CD4-positive, CD25-positive, alpha-beta regulatory T cell (primary cell): ENCODE measurements around the gene GRSF1. TPM values are rescaled to one million over a fixed set of nuclear protein-coding genes. Genes with fewer than 3 reads are reported as not detected.
"Not testable (repeated sequence)": the region's sequence is repeated elsewhere in the genome, so short reads cannot be mapped to it uniquely, and the experiment has no call there.

Experiments
- ATAC-seq, 2 donors: fragments of 150-1000 bp; cut with Tn5 transposase; one replicate each; pipeline ENCODE4 v1.10.0; 2021; ENCODE audit warnings: low read depth in 2 of 2, moderate number of reproducible peaks in 2 of 2, moderate library complexity in 1 of 2
- DNase-seq, 3 donors: peaks; one replicate each; pipeline versions ENCODE4 v3.0.0 to v3.0.0-alpha.2; 2012 to 2022; ENCODE audit warnings: mixed read lengths in 1 of 3
- H3K27ac ChIP-seq: one replicate; pipeline ENCODE4 v1.7.0; 2013; ENCODE audit warnings: mild to moderate bottlenecking, low read length; ENCODE audit not compliant: insufficient read depth, poor library complexity, severe bottlenecking
- H3K27me3 ChIP-seq: one replicate; pipeline ENCODE4 v1.7.0; 2013; ENCODE audit warnings: low read length; ENCODE audit not compliant: control insufficient read depth, insufficient read depth
- H3K36me3 ChIP-seq: one replicate; pipeline ENCODE4 v1.7.0; 2013; ENCODE audit warnings: mild to moderate bottlenecking, low read length, moderate library complexity; ENCODE audit not compliant: control insufficient read depth, insufficient read depth
- H3K4me1 ChIP-seq: 2 replicates; pipeline ENCODE4 v1.7.0; 2013; ENCODE audit warnings: mild to moderate bottlenecking, low read length; ENCODE audit not compliant: insufficient read depth, control insufficient read depth, poor library complexity, severe bottlenecking
- H3K4me3 ChIP-seq: one replicate; pipeline ENCODE4 v1.7.0; 2013; ENCODE audit warnings: low read depth, mild to moderate bottlenecking, low read length, moderate library complexity
- H3K9me3 ChIP-seq, 2 experiments: 1 replicate in 1 of 2; 2 replicates in 1 of 2; pipeline ENCODE4 v1.7.0; 2013; ENCODE audit warnings: low read length in 2 of 2, mild to moderate bottlenecking in 1 of 2, moderate library complexity in 1 of 2; ENCODE audit not compliant: control insufficient read depth in 2 of 2
- H3K27ac Mint-ChIP-seq, 3 donors: one replicate each; pipeline ENCODE4 v1.8.0; 2020 to 2022; ENCODE audit warnings: mild to moderate bottlenecking in 3 of 3, mixed read lengths in 3 of 3, moderate library complexity in 2 of 3
- H3K27me3 Mint-ChIP-seq: one replicate; pipeline ENCODE4 v1.8.0; 2022; ENCODE audit warnings: mild to moderate bottlenecking, mixed read lengths
- H3K36me3 Mint-ChIP-seq: one replicate; pipeline ENCODE4 v1.8.0; 2020; ENCODE audit warnings: mixed read lengths
- H3K4me1 Mint-ChIP-seq, 4 donors: one replicate each; pipeline ENCODE4 v1.8.0; 2020 to 2022; ENCODE audit warnings: mixed read lengths in 4 of 4, mild to moderate bottlenecking in 1 of 4
- H3K4me3 Mint-ChIP-seq, 4 donors: one replicate each; pipeline ENCODE4 v1.8.0; 2020 to 2022; ENCODE audit warnings: mild to moderate bottlenecking in 4 of 4, mixed read lengths in 4 of 4, moderate library complexity in 3 of 4
- H3K9me3 Mint-ChIP-seq, 7 donors: one replicate each; pipeline ENCODE4 v1.8.0; 2020 to 2022; ENCODE audit warnings: mixed read lengths in 7 of 7, mild to moderate bottlenecking in 3 of 7, moderate library complexity in 2 of 7
- polyA plus RNA-seq, 4 donors: library from polyadenylated mRNA; unstranded; fragments of 300-500 nt; fragmentation: Illumina TruSeq; gene quantifications; one replicate each; pipeline ENCODE4 v1.2.3, GENCODE V29; 2021
- total RNA-seq: library from RNA; stranded (reverse); gene quantifications from one replicate; pipeline ENCODE4 v1.2.3, GENCODE V29; 2022

The GRSF1 gene
- total and polyA plus RNA-seq, 5 donors from 2014 or later, result 46.0 to 115 (median 109) TPM

- Histone ChIP-seq H3K27me3 (no peaks in the 10 kb centered on the region), H3K4me1 (no peaks in the 10 kb centered on the region), H3K27ac (no peak overlapping the region), H3K36me3 (no peaks in the 10 kb centered on the region), H3K9me3 (no peaks in the 10 kb centered on the region), H3K4me3 (no peak overlapping the region)
- peaks cover 9% of the 10 kb centered on the region for H3K36me3 Mint-ChIP-seq
- DNase-seq, result no peak
- no peaks in the 10 kb centered on the region for H3K9me3 Mint-ChIP-seq
- H3K4me1 Mint-ChIP-seq, result no peaks in the 10 kb centered on the region
- no peak for ATAC-seq
- no peak overlapping the region for H3K27ac Mint-ChIP-seq
- H3K4me3 Mint-ChIP-seq, result no peak overlapping the region
- no peaks in the 10 kb centered on the region for H3K27me3 Mint-ChIP-seq
Measured at GRCh38 chr4:70778888-70779422, 60.7 kb downstream of the GRSF1 start.

GRCh38 chr4:70772929-70773555 lies 66.6 kb downstream of the GRSF1 start:
- Mint-ChIP-seq H3K27me3 (no peaks in the 10 kb centered on the region), H3K27ac (no peak overlapping the region), H3K36me3 (peaks cover 10% of the 10 kb centered on the region), H3K9me3 (no peaks in the 10 kb centered on the region), H3K4me1 (no peaks in the 10 kb centered on the region), H3K4me3 (no peak overlapping the region)
- Histone ChIP-seq H3K4me3 (no peak overlapping the region), H3K27ac (no peak overlapping the region), H3K4me1 (no peaks in the 10 kb centered on the region), H3K9me3 (no peaks in the 10 kb centered on the region), H3K27me3 (no peaks in the 10 kb centered on the region), H3K36me3 (no peaks in the 10 kb centered on the region)
- ATAC-seq, result no peak
- DNase-seq, result no peak

- H3K9me3 ChIP-seq, H3K4me1 ChIP-seq, H3K9me3 Mint-ChIP-seq, H3K27ac ChIP-seq, H3K4me3 ChIP-seq, H3K4me1 Mint-ChIP-seq, H3K36me3 ChIP-seq, H3K27ac Mint-ChIP-seq, H3K4me3 Mint-ChIP-seq, DNase-seq, H3K27me3 ChIP-seq, H3K27me3 Mint-ChIP-seq, ATAC-seq: not testable (repeated sequence)
- H3K36me3 Mint-ChIP-seq, result peaks cover 15% of the 10 kb centered on the region
Measured at GRCh38 chr4:70769396-70769795, 70.3 kb downstream of the GRSF1 start.

- Mint-ChIP-seq H3K4me3 (no peak overlapping the region), H3K27me3 (no peaks in the 10 kb centered on the region), H3K27ac (no peak overlapping the region), H3K4me1 (no peaks in the 10 kb centered on the region), H3K36me3 (peaks cover 24% of the 10 kb centered on the region), H3K9me3 (peaks cover 0 to 2% (median 0%) of the 10 kb centered on the region in 7 donors)
- Histone ChIP-seq H3K4me1 (no peaks in the 10 kb centered on the region), H3K36me3 (no peaks in the 10 kb centered on the region), H3K9me3 (no peaks in the 10 kb centered on the region), H3K27me3 (no peaks in the 10 kb centered on the region), H3K27ac (no peak overlapping the region), H3K4me3 (no peak overlapping the region)
- ATAC-seq (no peak), DNase-seq (no peak)
Measured at GRCh38 chr4:70768301-70768948, 71.3 kb downstream of the GRSF1 start.

Other genes starting within 250 kb of the GRSF1 start
- not detected for gene AMBN, start 247.6 kb downstream of the GRSF1 start, total RNA-seq
- gene AMBN, start 247.6 kb downstream of the GRSF1 start, polyA plus RNA-seq, result not detected
- gene ENAM, start 211.1 kb downstream of the GRSF1 start, total RNA-seq, result not detected
- gene ENAM, start 211.1 kb downstream of the GRSF1 start, polyA plus RNA-seq, result not detected
- gene JCHAIN, start 173.4 kb downstream of the GRSF1 start, total RNA-seq, result 0.84 TPM
- 1 to 10 TPM in 3 of 4 donors, not detected in 1; 1.2 to 5.2 (median 2.1) TPM for gene JCHAIN, start 173.4 kb downstream of the GRSF1 start, polyA plus RNA-seq
- gene UTP3, start 151.4 kb downstream of the GRSF1 start, total RNA-seq, result 17.5 TPM
- 10 to 100 TPM in 3 of 4 donors, 1 to 10 TPM in 1; 8.8 to 13.7 (median 12.1) TPM for gene UTP3, start 151.4 kb downstream of the GRSF1 start, polyA plus RNA-seq
- gene RUFY3, start 117.9 kb downstream of the GRSF1 start, total RNA-seq, result 14.9 TPM
- gene RUFY3, start 117.9 kb downstream of the GRSF1 start, polyA plus RNA-seq, result 1 to 10 TPM in 3 of 4 donors, under 1 TPM in 1; 0.79 to 1.9 (median 1.4) TPM
- gene MOB1B, start 62.5 kb upstream of the GRSF1 start, total RNA-seq, result 17.7 TPM
- 1 to 10 TPM in 3 of 4 donors, under 1 TPM in 1; 0.96 to 2.0 (median 1.2) TPM for gene MOB1B, start 62.5 kb upstream of the GRSF1 start, polyA plus RNA-seq
- gene DCK, start 153.8 kb upstream of the GRSF1 start, total RNA-seq, result 33.1 TPM
- gene DCK, start 153.8 kb upstream of the GRSF1 start, polyA plus RNA-seq, result 100 to 1,000 TPM; 109 to 118 (median 114) TPM